Placental epithelial cell (primary cell): Measurements from ENCODE around the gene PALM. TPM values are rescaled to one million over a fixed set of nuclear protein-coding genes. Genes with fewer than 3 reads are reported as not detected.

Experiments used
- total RNA-seq: library from RNA; depleted of rRNA; stranded (reverse); fragments of >200 nt; gene quantifications from 2 replicates; pipeline ENCODE4 v1.2.3, GENCODE V29; 2012

Gene PALM
- 0.11 and 1.2 TPM in 2 replicates for total RNA-seq

GRCh38 chr19:708154-709143 lies at the start of gene PALM:
Gene PALM, plus strand, starts transcription at chr19:708935. Its CDS starts 212 bp downstream, at chr19:709147.

GRCh38 chr19:662962-663681 lies 45.6 kb upstream of the PALM start, which contains the start of gene RNF126:
Gene RNF126, minus strand, starts transcription at chr19:663214. Its CDS starts 93 bp downstream, at chr19:663121.

GRCh38 chr19:676339-677105 lies 32.2 kb upstream of the PALM start, which contains the start of gene FSTL3:
Gene FSTL3, plus strand, starts transcription at chr19:676392. Its CDS starts 32 bp downstream, at chr19:676424.

GRCh38 chr19:695352-695949 lies 13.3 kb upstream of the PALM start, which contains the start of gene PRSS57:
Gene PRSS57, minus strand, starts transcription at chr19:695452. Its CDS starts 22 bp downstream, at chr19:695430.

GRCh38 chr19:750640-751423 lies 42.1 kb downstream of the PALM start, which contains the start of gene MISP:
Gene MISP, plus strand, starts transcription at chr19:751112. Its CDS starts 5,835 bp downstream, at chr19:756947.

GRCh38 chr19:796692-797527 lies 88.2 kb downstream of the PALM start, which contains the start of gene PTBP1:
Gene PTBP1, plus strand, starts transcription at chr19:797452. Its CDS starts 46 bp downstream, at chr19:797498.

Other genes with a start within 250 kb of the PALM start
- not detected in 2 replicates for gene SHC2, start 247.9 kb upstream of the PALM start, total RNA-seq
- gene MADCAM1, start 212.4 kb upstream of the PALM start, total RNA-seq: 0.11 and 0.79 TPM in 2 replicates
- gene TPGS1, start 201.4 kb upstream of the PALM start, total RNA-seq: 50.3 and 77.6 TPM in 2 replicates
- 71.8 and 75.5 TPM in 2 replicates for gene CDC34, start 177.2 kb upstream of the PALM start, total RNA-seq
- not detected in 2 replicates for gene GZMM, start 164.9 kb upstream of the PALM start, total RNA-seq
- 235 and 281 TPM in 2 replicates for gene BSG, start 136.3 kb upstream of the PALM start, total RNA-seq
- gene HCN2, start 119.1 kb upstream of the PALM start, total RNA-seq: 0.33 and 0.39 TPM in 2 replicates
- 20.0 and 23.4 TPM in 2 replicates for gene POLRMT, start 75.4 kb upstream of the PALM start, total RNA-seq
- gene FGF22, start 69.1 kb upstream of the PALM start, total RNA-seq: 0.33 and 0.39 TPM in 2 replicates
- gene RNF126, start 45.7 kb upstream of the PALM start, total RNA-seq: 34.9 and 59.5 TPM in 2 replicates
- gene FSTL3, start 32.5 kb upstream of the PALM start, total RNA-seq: 221 and 628 TPM in 2 replicates
- gene PRSS57, start 13.5 kb upstream of the PALM start, total RNA-seq: not detected in 2 replicates
- 11.0 and 58.5 TPM in 2 replicates for gene MISP, start 42.2 kb downstream of the PALM start, total RNA-seq
- 106 and 194 TPM in 2 replicates for gene PTBP1, start 88.5 kb downstream of the PALM start, total RNA-seq
- under 0.01 TPM in 1 of 2 replicates, not detected in the other for gene PLPPR3, start 113.0 kb downstream of the PALM start, total RNA-seq
- gene AZU1, start 118.9 kb downstream of the PALM start, total RNA-seq: not detected in 2 replicates
- not detected in 2 replicates for gene PRTN3, start 132.1 kb downstream of the PALM start, total RNA-seq
- not detected in 2 replicates for gene ELANE, start 143.4 kb downstream of the PALM start, total RNA-seq
- gene CFD, start 150.7 kb downstream of the PALM start, total RNA-seq: 1.3 and 1.6 TPM in 2 replicates
- 25.5 and 32.2 TPM in 2 replicates for gene MED16, start 184.3 kb downstream of the PALM start, total RNA-seq
- not detected in 2 replicates for gene RNU6-9, start 184.5 kb downstream of the PALM start, total RNA-seq
- 35.3 and 49.0 TPM in 2 replicates for gene R3HDM4, start 204.3 kb downstream of the PALM start, total RNA-seq
- gene KISS1R, start 208.4 kb downstream of the PALM start, total RNA-seq: not detected in 2 replicates
- 177 and 216 TPM in 2 replicates for gene ARID3A, start 217.1 kb downstream of the PALM start, total RNA-seq